SK-N-SH treated with all-trans-retinoic acid at 6 μM for 48 hours (cell line): ENCODE measurements around the gene ITIH2.

ENCODE experiments used
- ATAC-seq: fragments of 200-7000 bp; cut with Tn5 transposase; 3 replicates; pipeline ENCODE4 v1.9.1; 2020; ENCODE audit warnings: mild to moderate bottlenecking, moderate library complexity
- ARNTL ChIP-seq: fragments of 450-650 bp; formaldehyde crosslinking; IDR thresholded peaks from 2 replicates; pipeline ENCODE4 v1.5.0; 2020; ENCODE audit warnings: low read depth, mild to moderate bottlenecking, moderate library complexity, borderline replicate concordance
- BACH2 ChIP-seq: fragments of 250-450 bp; sonication (Bioruptor Pico); IDR thresholded peaks from 2 replicates; pipeline ENCODE4 v1.9.0; 2021; ENCODE audit warnings: mild to moderate bottlenecking, borderline replicate concordance
- CSDC2 ChIP-seq: fragments of 250-450 bp; sonication (Bioruptor Pico); IDR thresholded peaks from 2 replicates; pipeline ENCODE4 v1.5.0; 2020; ENCODE audit warnings: mild to moderate bottlenecking, moderate library complexity
- ESRRG ChIP-seq: fragments of 250-450 bp; sonication (Bioruptor Pico); IDR thresholded peaks from 2 replicates; pipeline ENCODE4 v1.6.1; 2021; ENCODE audit warnings: mild to moderate bottlenecking
- GLIS3 ChIP-seq: fragments of 250-450 bp; sonication (Bioruptor Pico); IDR thresholded peaks from 2 replicates; pipeline ENCODE4 v1.5.0; 2020; ENCODE audit warnings: mild to moderate bottlenecking, moderate library complexity
- ISL1 ChIP-seq: fragments of 250-450 bp; sonication (Bioruptor Pico); IDR thresholded peaks from 2 replicates; pipeline ENCODE4 v2.1.2; 2022; ENCODE audit warnings: mild to moderate bottlenecking, moderate library complexity
- OSR1 ChIP-seq: fragments of 250-450 bp; sonication (Bioruptor Pico); IDR thresholded peaks from 2 replicates; pipeline ENCODE4 v1.8.0; 2022; ENCODE audit warnings: moderate library complexity, mild to moderate bottlenecking, inconsistent platforms
- PPARA ChIP-seq: fragments of 250-450 bp; sonication (Bioruptor Pico); IDR thresholded peaks from 2 replicates; pipeline ENCODE4 v1.5.0; 2020; ENCODE audit warnings: mild to moderate bottlenecking, borderline replicate concordance
- RARB ChIP-seq: fragments of 250-450 bp; sonication (Bioruptor Pico); IDR thresholded peaks from 2 replicates; pipeline ENCODE4 v1.8.0; 2021; ENCODE audit warnings: mild to moderate bottlenecking, moderate library complexity
- SNAI2 ChIP-seq: fragments of 250-450 bp; sonication (Bioruptor Pico); IDR thresholded peaks from 2 replicates; pipeline ENCODE4 v1.5.0; 2020; ENCODE audit warnings: mild to moderate bottlenecking, moderate library complexity
- TCF4 ChIP-seq: fragments of 250-450 bp; sonication (Bioruptor Pico); IDR thresholded peaks from 2 replicates; pipeline ENCODE4 v1.8.0; 2021; ENCODE audit warnings: mild to moderate bottlenecking, moderate library complexity, borderline replicate concordance
- TOX ChIP-seq: fragments of 250-450 bp; sonication (Bioruptor Pico); IDR thresholded peaks from 2 replicates; pipeline ENCODE4 v1.8.0; 2021; ENCODE audit warnings: mild to moderate bottlenecking, moderate library complexity, borderline replicate concordance
- ZFP3 ChIP-seq: fragments of 250-450 bp; sonication (Bioruptor Pico); IDR thresholded peaks from 2 replicates; pipeline ENCODE4 v1.5.0; 2020; ENCODE audit warnings: mild to moderate bottlenecking, moderate library complexity
- ZFP30 ChIP-seq: fragments of 450-650 bp; formaldehyde crosslinking; IDR thresholded peaks from 2 replicates; pipeline ENCODE4 v1.5.0; 2022; ENCODE audit warnings: mild to moderate bottlenecking, moderate library complexity
- ZNF565 ChIP-seq: fragments of 450-650 bp; formaldehyde crosslinking; conservative IDR thresholded peaks from 2 replicates; pipeline ENCODE4 v1.5.0; 2020; ENCODE audit warnings: low read depth, mild to moderate bottlenecking, moderate library complexity
- ZNF70 ChIP-seq: fragments of 450-650 bp; formaldehyde crosslinking; IDR thresholded peaks from 2 replicates; pipeline ENCODE4 v1.5.0; 2020; ENCODE audit warnings: mild to moderate bottlenecking, moderate library complexity
- ZNF8 ChIP-seq: fragments of 450-650 bp; formaldehyde crosslinking; IDR thresholded peaks from 2 replicates; pipeline ENCODE4 v1.5.0; 2020; ENCODE audit warnings: mild to moderate bottlenecking, moderate library complexity
- TF ChIP-seq, protein P1 (sequence below): fragments of 250-450 bp; sonication (Bioruptor Pico); IDR thresholded peaks from 2 replicates; pipeline ENCODE4 v1.5.1; 2020; ENCODE audit warnings: low read depth, mild to moderate bottlenecking, moderate library complexity
- TF ChIP-seq, protein P2 (sequence below): fragments of 250-450 bp; sonication (Bioruptor Pico); IDR thresholded peaks from 2 replicates; pipeline ENCODE4 v1.5.0; 2020; ENCODE audit warnings: mild to moderate bottlenecking, moderate library complexity
- TF ChIP-seq, protein P3 (sequence below): fragments of 250-450 bp; sonication (Bioruptor Pico); IDR thresholded peaks from 2 replicates; pipeline ENCODE4 v1.8.0; 2020; ENCODE audit warnings: mild to moderate bottlenecking, moderate library complexity, borderline replicate concordance
- TF ChIP-seq, protein P4 (sequence below): fragments of 250-450 bp; sonication (Bioruptor Pico); IDR thresholded peaks from 2 replicates; pipeline ENCODE4 v1.5.1; 2021; ENCODE audit warnings: mild to moderate bottlenecking, moderate library complexity

The ITIH2 gene

DNA sequence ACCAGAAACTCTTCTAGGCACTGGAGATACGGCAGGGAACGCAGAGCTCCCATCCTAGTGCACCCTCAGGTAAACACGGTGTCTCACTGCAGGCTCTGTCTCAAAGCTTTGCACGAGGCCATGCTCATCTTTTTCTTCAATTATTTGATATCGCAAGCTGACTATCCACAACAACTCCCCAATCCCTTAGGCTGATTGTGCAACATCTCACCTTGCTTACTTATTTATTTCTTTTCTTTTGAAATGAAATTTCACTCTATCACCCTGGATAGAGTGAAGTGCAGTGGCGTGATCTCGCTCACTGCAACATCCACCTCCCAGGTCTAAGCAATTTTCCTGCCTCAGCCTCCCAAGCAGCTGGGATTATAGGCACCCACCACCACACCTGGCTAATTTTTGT is 12.4 kb downstream of the ITIH2 start (continued):
- TF ChIP-seq, protein P1, sequence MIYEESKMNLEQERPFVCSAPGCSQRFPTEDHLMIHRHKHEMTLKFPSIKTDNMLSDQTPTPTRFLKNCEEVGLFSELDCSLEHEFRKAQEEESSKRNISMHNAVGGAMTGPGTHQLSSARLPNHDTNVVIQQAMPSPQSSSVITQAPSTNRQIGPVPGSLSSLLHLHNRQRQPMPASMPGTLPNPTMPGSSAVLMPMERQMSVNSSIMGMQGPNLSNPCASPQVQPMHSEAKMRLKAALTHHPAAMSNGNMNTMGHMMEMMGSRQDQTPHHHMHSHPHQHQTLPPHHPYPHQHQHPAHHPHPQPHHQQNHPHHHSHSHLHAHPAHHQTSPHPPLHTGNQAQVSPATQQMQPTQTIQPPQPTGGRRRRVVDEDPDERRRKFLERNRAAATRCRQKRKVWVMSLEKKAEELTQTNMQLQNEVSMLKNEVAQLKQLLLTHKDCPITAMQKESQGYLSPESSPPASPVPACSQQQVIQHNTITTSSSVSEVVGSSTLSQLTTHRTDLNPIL: no peak
- TF ChIP-seq TOX: no peak
- TF ChIP-seq GLIS3 (CRISPR knock-in tag): no peak
- TF ChIP-seq ZNF70: no peak

DNA sequence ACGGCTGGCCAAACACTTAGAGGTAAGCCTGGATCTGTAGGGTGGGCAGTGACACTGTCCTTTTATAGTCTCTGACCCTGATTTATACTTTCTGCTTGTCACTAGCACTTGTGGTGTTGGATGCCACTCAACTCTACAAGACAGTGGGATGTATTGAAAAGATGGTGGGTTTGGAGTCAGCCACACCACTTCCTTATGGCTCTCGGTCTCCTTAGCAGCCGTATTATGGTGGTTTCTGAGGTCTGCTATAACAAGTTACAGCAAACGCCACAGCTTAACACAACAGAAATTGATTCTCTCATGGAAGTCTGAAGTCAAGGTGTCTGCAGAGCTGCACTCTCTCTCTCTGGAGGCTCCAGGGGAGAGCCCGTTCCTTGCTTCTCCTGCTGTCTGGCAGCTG is 14.7 kb downstream of the ITIH2 start:
- no peak for TF ChIP-seq TCF4 (CRISPR knock-in tag)
- TF ChIP-seq OSR1 (CRISPR knock-in tag): no peak
- TF ChIP-seq ZFP30 (CRISPR knock-in tag): no peak
- TF ChIP-seq ZFP3 (CRISPR knock-in tag): no peak
- no peak for TF ChIP-seq PPARA (CRISPR knock-in tag)
- no peak for TF ChIP-seq SNAI2
- TF ChIP-seq ZNF8 (CRISPR knock-in tag): no peak
- TF ChIP-seq, protein P2, sequence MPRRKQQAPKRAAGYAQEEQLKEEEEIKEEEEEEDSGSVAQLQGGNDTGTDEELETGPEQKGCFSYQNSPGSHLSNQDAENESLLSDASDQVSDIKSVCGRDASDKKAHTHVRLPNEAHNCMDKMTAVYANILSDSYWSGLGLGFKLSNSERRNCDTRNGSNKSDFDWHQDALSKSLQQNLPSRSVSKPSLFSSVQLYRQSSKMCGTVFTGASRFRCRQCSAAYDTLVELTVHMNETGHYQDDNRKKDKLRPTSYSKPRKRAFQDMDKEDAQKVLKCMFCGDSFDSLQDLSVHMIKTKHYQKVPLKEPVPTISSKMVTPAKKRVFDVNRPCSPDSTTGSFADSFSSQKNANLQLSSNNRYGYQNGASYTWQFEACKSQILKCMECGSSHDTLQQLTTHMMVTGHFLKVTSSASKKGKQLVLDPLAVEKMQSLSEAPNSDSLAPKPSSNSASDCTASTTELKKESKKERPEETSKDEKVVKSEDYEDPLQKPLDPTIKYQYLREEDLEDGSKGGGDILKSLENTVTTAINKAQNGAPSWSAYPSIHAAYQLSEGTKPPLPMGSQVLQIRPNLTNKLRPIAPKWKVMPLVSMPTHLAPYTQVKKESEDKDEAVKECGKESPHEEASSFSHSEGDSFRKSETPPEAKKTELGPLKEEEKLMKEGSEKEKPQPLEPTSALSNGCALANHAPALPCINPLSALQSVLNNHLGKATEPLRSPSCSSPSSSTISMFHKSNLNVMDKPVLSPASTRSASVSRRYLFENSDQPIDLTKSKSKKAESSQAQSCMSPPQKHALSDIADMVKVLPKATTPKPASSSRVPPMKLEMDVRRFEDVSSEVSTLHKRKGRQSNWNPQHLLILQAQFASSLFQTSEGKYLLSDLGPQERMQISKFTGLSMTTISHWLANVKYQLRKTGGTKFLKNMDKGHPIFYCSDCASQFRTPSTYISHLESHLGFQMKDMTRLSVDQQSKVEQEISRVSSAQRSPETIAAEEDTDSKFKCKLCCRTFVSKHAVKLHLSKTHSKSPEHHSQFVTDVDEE (CRISPR knock-in tag): no peak
- no peak for TF ChIP-seq ARNTL
- no peak for ATAC-seq

DNA sequence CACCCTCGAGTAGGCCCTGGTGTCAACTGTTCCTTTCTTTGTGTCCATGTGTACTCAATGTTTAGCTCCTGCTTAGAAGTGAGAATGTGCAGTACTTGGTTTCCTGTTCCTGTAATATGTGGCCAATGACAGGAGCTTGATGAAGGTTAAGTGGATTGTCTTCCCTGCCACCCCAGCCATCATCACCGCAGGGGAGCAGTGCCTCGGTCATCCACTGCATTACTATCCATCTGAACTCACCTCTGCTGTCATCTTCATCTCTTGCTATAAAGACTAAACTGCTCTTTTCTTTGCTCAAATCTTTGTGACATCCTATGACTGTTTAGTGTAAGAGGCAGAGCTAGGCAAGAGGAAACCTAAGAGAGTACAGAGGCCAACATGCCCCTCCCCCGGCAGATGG is 15.6 kb downstream of the ITIH2 start:
- TF ChIP-seq ZFP3 (CRISPR knock-in tag) (no peak), ISL1 (CRISPR knock-in tag) (no peak), RARB (CRISPR knock-in tag) (no peak), ESRRG (CRISPR knock-in tag) (no peak), GLIS3 (CRISPR knock-in tag) (no peak), BACH2 (no peak)
- ATAC-seq: no peak

DNA sequence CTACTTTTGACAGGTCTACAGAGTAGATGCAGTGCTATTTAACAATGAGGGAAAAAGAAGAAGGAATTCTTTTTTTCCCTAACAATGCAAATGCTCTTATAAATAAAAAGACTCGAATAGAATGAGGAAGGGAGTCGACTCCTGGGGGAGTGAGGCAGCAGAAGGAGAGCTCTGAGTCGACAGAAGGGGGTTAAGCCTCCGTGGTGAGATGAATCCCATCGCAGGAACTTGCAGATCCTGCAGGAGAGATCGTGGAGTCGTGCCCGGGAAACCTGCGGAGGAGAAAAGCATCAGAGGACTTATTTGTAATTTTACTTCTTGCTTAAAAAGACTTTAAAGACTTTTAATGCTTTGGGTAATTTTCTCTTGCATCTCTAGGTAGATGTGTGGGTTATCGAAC is 17.4 kb downstream of the ITIH2 start:
- TF ChIP-seq, protein P3, sequence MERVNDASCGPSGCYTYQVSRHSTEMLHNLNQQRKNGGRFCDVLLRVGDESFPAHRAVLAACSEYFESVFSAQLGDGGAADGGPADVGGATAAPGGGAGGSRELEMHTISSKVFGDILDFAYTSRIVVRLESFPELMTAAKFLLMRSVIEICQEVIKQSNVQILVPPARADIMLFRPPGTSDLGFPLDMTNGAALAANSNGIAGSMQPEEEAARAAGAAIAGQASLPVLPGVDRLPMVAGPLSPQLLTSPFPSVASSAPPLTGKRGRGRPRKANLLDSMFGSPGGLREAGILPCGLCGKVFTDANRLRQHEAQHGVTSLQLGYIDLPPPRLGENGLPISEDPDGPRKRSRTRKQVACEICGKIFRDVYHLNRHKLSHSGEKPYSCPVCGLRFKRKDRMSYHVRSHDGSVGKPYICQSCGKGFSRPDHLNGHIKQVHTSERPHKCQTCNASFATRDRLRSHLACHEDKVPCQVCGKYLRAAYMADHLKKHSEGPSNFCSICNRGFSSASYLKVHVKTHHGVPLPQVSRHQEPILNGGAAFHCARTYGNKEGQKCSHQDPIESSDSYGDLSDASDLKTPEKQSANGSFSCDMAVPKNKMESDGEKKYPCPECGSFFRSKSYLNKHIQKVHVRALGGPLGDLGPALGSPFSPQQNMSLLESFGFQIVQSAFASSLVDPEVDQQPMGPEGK (CRISPR knock-in tag): no peak
- no peak for ATAC-seq

DNA sequence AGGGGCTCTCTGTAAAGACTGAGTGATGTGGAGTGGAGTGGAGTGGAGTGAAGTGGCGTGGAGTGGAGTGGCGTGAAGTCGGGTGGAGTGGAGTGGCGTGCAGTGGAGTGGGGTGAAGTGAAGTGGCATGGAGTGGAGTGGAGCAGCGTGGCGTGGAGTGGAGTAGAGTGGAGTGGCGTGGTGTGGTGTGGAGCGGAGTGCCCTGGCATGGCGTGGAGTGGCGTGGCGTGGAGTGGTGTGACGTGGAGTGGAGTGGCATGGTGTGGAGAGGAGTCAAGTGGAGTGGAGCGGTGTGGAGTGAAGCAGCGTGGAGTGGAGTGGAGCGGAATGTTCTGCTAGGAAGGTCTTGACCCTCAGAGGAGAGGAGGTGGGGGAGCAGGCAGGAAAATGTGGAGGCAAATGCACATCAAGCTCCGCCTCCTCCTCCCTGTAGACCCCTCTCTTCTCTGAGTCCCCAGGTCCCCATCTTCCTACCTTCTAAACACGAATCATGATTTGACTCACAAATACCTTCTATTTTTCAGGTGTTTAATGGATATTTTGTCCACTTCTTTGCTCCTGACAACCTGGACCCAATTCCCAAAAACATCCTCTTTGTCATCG is 19.9 kb downstream of the ITIH2 start:
- no peak for ATAC-seq

More for the DNA sequence above, 19.9 kb downstream of the ITIH2 start:
- no peak for TF ChIP-seq GLIS3 (CRISPR knock-in tag)
- no peak for TF ChIP-seq ZNF565
- TF ChIP-seq, protein P4, sequence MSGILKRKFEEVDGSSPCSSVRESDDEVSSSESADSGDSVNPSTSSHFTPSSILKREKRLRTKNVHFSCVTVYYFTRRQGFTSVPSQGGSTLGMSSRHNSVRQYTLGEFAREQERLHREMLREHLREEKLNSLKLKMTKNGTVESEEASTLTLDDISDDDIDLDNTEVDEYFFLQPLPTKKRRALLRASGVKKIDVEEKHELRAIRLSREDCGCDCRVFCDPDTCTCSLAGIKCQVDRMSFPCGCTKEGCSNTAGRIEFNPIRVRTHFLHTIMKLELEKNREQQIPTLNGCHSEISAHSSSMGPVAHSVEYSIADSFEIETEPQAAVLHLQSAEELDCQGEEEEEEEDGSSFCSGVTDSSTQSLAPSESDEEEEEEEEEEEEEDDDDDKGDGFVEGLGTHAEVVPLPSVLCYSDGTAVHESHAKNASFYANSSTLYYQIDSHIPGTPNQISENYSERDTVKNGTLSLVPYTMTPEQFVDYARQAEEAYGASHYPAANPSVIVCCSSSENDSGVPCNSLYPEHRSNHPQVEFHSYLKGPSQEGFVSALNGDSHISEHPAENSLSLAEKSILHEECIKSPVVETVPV (CRISPR knock-in tag): no peak
- no peak for TF ChIP-seq CSDC2 (CRISPR knock-in tag)
- no peak for TF ChIP-seq ZNF8 (CRISPR knock-in tag)
